ENCODE results near the gene SLC49A3.
A peak's percentile ranks its signal among the peaks of the same experiment; 100 is the strongest.
"Not testable (repeated sequence)": the region's sequence is repeated elsewhere in the genome, so short reads cannot be mapped to it uniquely, and the experiment has no call there.

SLC49A3 gene

GRCh38 chr4:703336-704197, 14.6 kb upstream of the SLC49A3 start:
- DNase-seq = no peak

- peak in 2 of 56 donors; percentile 29 to 41 for DNase-seq
Measured at GRCh38 chr4:702618-703048, 13.7 kb upstream of the SLC49A3 start.

DNA sequence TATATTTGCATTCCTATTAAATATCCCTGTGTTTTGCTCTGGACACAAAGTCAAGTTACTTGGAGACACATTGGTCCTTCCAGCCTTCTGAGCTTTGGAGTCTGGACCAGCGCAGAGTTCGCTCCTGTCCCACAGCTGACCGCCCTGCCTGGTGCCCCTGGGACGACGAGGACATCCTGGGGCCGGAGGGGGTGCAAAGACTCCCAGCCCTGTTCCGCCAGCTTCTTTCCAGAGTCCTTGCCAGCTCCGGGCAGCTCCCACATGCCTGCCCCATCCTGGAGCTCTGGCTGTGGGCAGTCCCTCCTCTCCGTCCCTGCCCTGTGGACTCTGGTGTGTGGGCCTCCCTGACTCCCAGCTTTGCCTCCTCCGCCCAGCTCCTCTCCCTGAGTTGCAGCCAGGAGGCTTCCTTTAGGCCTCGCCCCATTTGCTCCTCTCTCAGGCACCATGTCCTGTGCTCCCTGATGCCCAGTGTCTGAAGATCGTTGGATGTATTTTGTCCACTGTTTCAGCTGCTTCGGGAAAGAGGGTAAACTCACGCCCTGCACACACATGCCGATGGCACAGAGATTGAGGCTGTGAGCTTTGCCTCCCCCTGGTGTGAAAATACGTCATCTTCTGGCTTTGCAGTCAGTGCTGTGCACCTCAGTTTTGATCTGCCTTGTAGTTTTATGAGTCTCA, 11.8 kb upstream of the SLC49A3 start:
- no peak for DNase-seq

DNA sequence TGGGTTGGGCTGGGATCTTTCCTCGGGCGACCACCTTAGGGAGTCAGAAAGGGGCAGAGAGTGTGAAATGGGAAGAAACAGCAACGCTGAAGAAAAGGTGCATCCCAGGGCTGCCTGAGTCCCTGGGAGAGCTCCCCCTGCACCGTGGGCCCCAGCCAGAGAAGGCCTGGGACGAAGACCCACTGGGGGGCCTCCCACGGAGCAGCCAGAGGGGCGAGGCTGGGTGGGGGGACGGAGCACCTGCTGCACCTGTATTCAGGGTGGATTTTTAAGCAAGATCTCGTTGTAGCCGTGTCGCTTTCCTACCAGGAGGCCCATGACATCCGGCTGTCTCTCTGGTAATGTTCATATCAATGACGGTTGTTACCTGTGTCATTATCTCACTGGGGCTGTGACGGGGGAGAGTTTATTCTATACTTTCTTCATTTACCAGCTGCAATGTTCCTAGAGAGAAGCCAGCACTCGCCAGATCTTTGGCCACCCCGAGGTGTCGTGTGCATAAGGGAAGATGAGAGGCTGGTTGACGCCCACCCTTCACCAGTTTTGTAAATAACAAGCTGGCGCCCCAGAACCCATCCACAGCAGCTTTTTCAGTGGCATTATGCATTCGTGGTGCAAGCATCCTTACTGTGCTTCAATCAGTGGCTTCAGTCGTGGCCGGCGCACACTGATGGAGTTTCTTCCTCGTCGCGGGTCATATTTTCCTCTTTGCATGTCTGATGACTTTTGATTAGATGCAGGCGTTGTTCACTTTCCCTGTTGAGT, 11.0 kb upstream of the SLC49A3 start:
- DNase-seq = no peak

DNA sequence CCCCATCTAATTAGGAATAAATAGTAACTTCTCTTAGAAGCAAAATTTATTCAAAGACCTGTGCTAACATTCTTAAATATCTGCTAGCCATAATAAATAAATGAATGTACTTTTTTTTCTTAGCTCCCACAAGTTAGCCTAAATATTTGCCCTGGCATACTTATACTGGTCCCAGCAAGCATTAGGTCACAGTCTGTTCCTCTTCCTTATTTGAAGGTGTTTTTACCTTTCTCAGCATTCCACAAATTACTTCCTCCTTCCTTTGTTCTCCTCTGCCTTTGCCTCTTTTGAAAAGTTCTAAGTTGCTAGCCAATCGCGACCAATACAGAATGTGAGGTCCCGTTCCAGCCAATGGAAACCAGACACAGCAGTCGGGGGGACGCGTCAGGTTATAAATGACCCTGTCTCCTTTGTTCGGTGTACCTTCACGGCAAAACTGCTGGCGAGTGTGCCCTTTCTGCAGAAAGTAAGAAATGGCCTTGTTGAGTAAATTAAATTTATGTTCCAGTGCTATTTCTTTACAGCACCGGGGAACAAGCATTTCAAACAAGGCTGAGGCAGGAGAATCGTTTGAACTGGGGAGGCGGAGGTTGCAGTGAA, 5.5 kb upstream of the SLC49A3 start:
- DNase-seq = not testable (repeated sequence)

- no peak for DNase-seq
Measured at GRCh38 chr4:692771-693554, 4.0 kb upstream of the SLC49A3 start.

DNA sequence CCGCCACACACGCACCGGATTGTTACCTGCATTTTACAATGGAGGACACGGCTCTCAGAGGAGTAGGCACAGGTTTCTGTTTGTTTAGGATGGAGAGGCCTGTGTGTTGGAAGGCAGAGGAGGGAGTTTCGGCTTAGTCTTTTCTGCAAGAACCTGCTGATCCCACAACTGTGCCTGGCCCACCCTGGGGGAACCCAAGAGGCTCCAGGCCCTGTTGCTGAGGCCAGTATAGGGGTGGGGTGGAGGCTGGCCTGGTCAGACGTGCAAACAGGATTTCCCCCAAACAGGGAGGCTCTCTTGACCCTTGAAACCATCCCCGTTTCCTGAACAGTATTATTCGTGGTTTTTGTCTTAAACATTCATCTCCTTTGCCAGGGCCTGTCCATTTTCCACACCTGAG, 772 bp upstream of the SLC49A3 start:
- DNase-seq = no peak

DNA sequence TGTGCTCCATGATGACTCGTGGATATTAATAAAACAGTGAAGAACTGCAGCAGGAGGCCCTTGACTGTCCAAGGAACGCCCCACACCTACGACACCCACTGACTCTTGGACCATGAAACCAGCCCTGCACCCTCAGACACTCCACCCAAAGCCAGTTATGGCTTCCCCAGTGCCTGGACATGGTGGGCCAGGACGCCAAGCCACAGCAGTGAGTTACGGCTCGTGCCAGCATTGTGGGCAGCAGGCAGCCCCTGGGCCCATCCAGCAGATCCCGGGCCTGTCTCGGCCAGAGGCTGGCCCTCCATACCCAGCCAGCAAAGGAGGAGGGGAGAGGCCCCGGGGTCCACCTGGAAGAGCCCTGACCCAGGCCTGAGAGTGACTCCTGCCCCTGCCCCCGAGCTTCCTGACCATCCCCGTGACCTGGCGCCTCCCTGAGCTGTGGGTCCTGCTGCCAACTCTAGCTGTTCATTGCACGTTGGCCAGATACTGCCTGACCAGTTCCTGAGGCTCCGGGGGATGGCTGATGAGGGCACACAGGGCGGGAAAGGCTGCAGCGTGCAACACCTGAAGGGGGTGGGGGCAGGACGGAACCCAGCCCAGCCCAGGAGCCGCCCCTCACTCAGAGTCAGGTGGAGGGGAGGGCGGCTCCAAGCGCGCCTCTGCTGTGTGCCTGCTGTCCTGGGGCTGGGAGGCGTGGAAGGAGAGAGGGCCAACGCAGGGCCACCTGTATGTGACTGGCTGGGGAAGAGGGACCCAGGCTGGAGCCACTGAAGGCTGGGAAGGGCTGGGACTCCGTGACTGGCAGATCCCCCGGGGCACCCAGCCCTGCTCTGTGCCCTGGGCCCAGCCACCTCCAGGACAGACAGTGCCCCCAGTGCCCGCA, 739 bp downstream of the SLC49A3 start:
- no peak for DNase-seq

- peak in 2 of 56 donors; percentile 24 to 32 for DNase-seq
Measured at GRCh38 chr4:687048-687970, 1.6 kb downstream of the SLC49A3 start.

DNA sequence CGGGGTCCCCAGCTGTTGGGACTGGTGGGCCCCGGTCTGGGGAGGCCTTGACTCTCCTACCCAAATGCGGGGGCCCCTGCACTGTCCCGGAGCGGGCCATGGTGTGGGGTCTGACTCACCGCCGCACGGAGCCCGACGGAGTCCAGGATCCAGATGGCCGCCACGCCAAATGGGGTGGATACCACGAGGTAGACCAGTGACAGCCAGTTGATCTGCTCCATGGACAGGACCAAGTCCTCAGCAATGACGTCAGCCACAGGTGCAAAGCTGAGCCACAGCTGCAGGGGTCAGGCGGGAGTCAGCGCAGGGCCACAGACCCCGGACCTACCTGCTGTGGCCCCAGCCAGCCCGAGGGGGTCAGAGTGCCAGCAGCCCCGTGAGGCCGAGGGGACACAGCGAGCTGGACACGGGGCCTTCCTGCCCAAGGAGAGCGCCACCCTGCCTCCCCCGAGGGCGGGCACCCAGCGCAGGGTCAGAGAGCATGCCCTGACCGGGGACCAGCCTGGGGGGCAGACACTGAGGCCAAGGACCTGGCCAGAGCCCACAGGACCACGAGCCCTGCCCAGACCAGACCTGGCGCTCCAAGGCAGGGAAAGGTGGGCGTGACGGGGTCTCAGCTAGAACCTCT, 2.4 kb downstream of the SLC49A3 start:
- DNase-seq = no peak

DNA sequence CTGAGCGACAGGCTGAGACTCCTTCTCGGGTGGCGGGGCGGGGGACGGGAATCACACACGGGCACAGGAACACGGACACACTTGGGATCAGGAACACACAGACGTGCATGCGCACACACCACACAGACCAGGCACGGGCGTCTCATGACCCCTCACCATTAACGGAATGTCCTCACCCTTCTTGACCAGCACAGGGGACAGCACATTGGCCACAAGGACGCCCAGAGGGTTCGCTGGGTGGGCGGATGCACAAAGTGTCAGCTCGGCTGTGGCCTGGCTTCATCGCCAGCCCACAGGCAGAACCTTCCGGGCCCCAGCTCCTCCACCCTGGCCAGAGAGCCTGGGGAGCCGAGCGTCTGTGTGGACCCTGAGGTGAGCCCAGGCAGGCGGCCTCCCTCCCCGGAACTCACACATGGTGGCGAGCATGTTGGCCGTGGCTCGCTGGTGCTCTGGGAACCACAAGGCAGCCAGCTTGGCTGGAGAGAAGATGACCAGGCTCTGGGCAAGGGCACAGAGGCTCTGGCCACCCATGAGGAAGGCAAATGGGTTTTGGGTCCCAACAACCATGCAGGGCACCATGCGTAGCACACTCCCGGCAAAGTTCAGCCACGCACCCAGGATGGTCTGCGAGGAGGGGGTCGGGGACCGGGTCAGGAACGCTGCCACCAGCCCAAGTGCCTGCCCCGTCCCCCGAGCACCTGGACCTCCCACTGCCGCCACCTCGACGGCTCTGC, 3.1 kb downstream of the SLC49A3 start:
- DNase-seq = no peak

DNA sequence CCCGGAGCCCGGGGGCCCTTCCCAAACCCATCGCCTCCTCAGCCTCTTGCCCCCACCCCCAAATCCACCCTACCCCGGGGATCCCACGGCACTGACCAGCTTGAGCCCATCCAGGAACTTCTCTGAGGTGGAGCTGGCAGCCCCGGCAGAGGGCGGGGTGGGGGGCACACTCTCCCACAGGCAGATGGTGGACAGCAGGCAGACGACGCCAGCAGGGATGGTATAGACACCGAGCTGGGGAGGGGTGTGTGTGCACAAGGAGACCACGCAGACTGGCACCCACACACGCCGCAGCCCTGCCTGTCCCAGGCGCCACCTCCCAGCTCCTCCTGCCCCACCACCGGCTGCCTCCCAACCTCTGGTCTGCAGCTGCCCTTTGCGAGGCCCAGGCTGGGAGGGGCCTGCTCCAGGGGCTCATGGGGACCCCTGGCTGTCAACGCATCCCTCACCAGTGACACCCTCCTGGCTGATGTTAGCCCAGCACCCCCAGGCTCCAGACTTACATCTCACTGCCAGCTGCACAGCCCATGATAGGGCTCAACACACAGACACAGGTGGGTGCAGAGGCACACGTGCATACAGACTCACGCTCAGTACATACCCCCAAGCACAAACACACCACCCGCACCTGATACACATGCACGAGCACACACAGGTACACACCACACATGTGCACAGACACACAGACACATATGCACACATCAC, 4.2 kb downstream of the SLC49A3 start:
- DNase-seq = no peak

GRCh38 chr4:683982-684622, 4.8 kb downstream of the SLC49A3 start:
- DNase-seq = peak in 44 of 56 donors; percentile 16 to 80 (median 44)

DNA sequence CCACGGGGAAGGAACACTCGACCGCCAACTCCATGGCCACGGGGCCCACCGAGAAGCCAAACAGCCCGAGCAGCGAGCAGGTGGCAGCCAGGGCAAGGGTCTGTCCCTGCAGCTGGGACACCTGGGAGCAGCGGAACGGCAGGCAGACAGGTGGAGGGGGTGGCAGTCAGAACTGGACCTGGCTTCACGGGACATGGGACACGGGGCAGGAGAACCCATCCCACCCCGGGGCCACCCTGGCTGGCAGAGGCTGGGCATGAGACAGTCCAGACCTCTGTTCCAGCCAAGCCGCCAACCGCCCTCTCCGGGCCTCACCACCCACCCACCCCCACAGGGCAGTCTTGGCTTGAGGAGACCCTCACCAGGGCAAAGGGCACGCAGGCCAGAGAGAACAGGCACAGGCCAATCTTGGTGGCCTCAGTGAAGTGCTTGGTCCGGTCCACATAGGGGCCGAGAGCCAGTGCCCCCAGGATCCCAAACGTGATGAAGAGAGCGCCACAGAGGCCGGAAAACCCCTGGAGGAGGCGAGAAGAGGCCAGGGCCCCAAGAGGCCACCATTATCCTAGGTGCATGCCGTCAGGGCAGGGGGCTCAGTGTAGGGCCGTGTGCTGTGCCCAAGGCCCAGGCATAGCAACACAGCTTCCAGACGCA, 5.6 kb downstream of the SLC49A3 start:
- DNase-seq = no peak

- DNase-seq = no peak
Measured at GRCh38 chr4:682490-683172, 6.3 kb downstream of the SLC49A3 start.
